Activated CD4-positive, alpha-beta T cell treated with anti-CD3 and anti-CD28 coated beads, Interleukin-2, amount 50 U/mL, for 1 hour (primary cell): ENCODE results near the gene KIAA2012.
"Not testable (repeated sequence)": the region's sequence is repeated elsewhere in the genome, so short reads cannot be mapped to it uniquely, and the experiment has no call there.

Source experiments
- DNase-seq: peaks from one replicate; pipeline ENCODE4 v3.0.0-alpha.2; 2020

KIAA2012 gene

GRCh38 chr2:202121532-202122162, 48.6 kb downstream of the KIAA2012 start:
- DNase-seq = no peak

- no peak for DNase-seq
These were observed 49.1 kb downstream of the KIAA2012 start for GRCh38 chr2:202122163-202122540.

DNA sequence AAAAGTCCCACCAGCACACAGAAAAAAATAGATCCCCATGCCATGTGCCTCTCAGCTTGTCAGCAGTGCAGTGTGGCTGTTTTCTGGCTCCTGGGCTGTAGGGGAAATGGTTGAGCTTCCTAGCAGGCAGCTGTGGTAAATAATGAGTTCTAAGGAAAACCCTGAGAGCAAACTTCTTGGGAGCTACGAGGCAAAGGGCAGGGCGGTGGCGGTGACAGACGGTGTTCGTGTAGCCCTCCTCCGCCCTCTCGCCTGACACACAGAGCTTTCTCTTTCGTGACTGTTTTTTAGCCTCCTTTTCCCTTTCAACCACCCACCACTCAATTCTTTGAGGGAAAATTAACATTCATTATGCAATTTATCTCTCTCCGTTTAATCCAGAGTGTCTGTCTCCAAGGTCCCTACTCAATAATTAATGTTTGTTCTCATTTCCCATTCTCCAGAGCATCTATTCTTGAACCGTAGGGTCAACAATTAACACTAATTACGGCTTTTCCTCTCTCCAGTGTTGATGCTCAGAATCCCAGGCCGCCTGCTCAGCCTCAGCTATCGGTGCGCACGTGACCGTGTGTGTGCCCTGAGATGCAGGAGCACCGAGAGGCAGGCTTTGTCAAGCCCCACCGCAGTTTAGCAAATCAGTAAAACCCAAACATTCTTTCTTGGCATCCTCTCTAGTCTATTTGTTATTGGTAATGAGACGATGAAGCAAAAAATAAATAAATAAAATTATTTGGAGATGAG, 50.1 kb downstream of the KIAA2012 start:
- DNase-seq = no peak

DNA sequence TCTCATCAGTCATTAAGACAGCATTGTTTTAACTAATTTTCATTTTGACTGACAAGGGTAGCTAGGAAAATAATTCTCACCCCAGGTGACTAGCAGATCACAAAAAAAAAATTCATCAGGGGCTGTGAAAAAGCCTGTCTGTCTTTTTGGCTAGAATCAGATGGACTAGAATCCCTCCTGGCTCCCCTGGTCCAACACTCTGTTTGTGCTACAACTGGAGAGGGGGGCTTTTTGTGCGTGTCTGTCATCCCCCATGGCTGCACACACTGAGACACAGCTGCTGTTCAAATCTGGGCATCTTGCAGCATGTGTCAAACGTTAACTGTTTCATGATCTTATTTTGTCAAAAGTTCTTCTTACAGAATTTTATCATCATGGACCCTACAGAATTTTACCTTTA, 51.2 kb downstream of the KIAA2012 start:
- no peak for DNase-seq

DNA sequence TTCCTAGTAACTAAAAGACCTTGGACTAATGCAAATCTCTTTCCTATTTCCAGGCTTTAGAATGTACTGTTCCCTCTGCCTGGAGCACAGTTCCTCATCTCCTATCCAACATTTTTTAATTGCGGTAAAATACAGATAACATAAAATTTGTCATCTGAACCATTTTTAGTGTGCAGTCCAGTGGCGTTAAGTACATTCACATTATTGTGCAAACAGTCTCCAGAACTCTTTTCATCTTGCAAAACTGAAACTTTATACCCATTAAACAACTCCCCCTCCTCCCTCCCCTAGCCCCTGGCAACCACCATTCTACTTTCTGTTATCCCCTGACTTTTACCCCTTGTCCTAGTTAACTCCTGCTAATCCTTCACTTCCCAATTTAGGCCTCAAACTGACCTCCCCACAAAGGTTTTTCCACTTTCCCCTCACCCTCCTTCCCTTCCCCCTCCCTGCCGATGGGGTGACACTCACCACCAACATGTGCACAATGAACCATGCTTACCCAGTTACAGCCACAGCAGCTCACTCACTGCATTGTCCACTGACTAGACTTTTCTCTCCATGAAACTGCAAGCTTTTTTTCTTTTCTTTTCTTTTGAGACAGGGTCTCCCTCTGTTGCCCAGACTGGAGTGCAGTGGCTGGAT, 54.8 kb downstream of the KIAA2012 start:
- DNase-seq = no peak

DNA sequence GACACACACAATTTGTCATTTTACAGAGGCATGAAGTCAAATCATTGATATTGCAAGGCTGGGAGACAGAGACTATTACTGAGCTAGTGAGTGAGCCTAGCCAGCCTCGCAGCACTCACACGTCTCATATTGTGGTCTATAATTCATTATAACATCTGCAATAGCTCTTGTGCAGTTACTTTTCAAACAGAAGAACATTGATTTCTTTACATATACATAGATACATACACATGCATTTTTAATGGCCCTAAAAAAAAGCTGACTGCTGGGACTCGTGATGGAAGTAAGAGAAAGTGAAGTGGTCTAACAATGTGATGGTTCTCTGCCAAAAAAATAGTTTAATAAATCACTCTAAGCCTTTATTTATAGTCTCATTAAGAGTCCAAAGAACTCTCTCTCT, 56.8 kb downstream of the KIAA2012 start:
- no peak for DNase-seq

DNA sequence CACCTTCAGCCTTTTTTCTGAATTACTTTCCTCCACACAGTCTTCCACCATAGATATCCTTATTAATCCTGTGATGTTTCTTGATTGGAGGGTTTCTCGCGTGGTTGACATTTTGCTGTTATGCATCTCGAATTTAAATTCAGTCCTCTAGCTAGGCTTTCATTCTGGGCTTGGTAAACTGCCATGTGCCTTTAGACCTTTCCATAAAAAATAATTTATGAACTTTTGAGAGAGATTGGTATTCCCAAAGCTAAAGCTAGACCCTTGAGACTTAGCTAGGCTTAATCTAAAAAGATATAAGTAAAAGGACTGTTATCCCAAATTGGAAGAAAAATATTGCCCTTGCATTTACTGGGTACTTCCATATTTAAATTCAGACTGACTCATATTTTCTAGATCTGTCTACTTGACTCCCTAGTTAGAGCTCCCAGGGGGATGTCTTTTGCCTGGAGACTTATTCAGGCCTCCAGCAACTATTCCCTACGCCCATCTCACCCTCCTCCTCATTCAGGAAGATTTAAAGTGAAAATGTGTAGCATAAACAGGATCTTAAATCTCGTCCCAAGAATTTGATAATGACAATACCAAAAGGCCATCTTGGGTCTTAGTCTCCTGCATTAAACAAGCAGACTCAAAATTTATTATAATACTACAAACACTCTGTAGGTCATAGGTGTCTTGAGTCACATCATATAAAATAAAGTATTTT, 60.3 kb downstream of the KIAA2012 start:
- no peak for DNase-seq

GRCh38 chr2:202133909-202134265, 60.8 kb downstream of the KIAA2012 start:
- no peak for DNase-seq

DNA sequence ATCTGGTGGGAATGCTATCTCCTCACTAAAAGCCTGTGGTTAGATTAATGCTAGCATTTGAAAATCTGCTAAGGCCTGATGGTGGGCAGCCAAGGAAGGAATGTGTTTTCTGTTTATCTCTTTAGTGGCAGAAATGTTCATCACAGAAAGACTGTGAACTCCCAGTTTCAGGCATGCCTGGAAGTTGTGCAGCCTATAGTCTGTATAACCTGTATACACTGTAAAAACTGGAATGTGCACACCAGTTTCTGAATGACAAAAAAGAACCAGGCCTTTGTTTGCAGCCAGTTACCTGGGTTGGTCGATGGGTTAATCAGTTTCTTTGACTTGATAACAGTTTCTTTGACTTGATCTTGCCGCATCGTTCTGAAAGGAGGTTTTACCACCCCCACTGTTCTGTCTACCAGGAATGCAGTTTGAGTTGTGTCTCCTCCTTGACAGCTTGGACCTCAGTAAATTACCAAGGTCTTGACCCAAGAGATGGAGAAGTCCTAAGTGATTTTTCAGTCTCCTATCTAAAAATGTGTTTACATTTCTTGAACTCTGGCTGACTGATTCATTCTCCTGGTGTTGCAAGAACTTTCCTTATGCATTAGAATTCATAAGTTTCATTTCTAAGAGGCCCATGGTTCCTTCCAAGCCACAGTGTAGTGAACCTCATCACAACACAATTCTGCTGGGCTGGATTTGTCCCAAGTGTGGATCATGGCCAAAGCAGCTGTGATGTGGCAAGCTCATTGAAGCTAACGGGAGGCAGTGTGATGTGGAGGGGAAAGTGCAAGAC, 62.2 kb downstream of the KIAA2012 start:
- no peak for DNase-seq

- not testable (repeated sequence) for DNase-seq
These were observed 63.0 kb downstream of the KIAA2012 start for GRCh38 chr2:202136039-202136438.

DNA sequence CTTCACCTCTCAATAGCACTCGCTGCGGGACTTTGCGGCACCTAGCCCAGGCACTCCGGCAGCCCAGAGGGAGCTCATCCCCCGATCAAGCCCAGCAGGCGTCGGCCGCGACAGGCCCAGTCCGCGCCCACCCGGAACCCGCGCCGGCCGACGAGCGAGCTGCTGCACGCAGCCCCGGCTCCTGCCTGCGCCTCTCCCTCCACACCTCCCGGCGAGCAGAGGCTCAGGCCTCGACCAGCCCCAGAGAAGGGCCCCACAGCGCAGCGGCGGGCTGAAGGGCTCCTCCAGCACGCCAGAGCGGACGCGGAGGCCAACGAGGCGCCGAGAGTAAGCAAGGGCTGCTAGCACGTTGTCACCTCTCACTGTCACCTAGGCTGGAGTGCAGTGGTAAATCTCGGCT, 63.5 kb downstream of the KIAA2012 start:
- DNase-seq = no peak

DNA sequence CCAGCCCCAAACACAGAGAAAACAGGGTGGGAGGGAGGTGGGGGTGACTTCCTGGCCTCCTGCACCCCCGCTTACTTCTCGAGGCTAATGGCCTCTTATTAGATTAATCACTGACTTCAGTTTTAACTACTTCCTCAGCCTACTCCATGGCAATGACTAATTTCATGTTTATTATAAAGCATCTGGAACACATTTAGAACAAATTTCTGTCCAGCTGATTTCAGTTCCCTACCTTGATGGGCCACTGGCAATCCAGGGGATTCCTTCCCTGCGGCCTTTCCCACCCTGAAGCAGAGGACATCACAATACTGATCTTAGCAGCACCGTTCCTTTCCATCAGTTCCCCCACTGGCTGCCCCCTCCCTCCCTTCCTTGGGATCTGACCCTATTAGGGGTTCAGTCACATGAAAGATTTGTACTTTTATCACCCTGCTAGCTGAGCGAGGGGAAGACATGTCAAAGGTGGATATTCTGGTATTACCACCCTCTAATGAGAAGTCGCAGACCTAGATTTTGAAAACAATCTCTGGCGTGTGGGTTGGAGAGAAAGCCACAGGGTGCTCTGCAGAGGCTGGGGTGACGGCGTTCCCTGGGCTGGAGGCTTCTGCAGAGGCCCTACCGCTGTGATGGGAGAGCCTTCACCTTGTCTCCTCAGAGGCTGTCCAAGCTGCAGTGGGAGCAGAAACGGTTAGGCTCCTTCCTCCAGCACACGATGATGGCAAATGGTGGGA, 67.6 kb downstream of the KIAA2012 start:
- no peak for DNase-seq

DNA sequence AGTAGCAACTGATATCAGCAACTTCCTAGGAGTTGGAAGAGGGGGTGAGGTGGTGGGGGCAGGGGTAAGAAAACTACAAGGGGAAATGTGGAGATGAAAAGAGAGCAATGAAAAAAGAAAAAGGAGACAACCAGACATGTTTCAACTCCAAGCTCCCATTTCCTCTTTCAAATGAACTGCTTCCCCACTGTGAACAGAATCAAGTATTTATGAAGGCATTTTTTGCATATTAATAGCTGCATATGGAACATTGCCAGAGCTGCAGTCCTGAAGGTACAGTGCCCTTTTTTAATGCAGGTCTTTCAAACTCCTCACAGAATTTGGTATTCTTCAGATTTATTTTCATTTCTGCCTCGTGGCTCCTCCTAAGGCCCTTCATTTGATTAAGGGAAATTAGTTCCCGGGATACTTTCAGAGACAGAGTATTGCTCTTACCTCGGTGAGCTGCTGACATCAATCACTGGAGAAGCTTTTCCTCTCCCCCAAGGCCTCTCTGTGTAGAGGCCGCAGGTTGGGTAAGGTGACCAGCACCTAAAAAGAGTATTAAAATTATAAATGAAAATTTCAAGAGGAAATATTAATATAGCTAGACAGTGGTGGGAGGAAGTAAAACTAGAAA, 68.4 kb downstream of the KIAA2012 start:
- no peak for DNase-seq

GRCh38 chr2:202142540-202142939, 69.5 kb downstream of the KIAA2012 start:
- no peak for DNase-seq

- DNase-seq = no peak
These were observed 74.7 kb downstream of the KIAA2012 start for GRCh38 chr2:202147775-202148174.

DNA sequence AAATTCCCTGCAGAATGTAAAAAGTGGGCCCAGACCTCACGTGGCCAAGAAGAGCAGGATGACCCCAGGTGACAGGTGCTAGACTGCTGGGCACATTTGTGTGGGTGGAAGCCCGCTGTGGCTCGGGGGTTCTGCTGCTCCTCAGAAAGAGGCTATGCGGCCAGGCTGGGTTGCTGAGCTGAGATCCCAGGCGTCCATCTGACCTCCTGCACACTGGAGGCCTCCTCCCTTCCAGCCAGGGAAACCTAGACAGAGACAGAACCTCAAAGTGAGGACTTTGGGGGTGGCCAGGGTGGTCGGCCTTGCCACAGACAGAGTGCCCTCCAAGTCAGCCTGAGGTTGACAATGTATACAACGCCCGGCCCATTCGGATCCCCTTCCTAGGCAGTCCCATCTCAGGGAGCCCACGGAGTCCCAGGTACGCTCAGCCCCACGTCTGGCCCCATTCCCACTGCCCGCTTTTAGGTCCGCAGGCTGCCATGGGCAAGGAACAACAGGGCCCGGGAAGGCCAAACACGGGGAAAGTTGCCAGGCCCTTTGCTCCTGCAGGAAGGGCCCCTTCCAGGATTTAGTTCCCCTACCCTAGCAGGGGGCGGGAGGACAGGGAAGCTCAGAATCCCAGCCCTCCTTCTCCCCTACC, 75.6 kb downstream of the KIAA2012 start:
- no peak for DNase-seq

DNA sequence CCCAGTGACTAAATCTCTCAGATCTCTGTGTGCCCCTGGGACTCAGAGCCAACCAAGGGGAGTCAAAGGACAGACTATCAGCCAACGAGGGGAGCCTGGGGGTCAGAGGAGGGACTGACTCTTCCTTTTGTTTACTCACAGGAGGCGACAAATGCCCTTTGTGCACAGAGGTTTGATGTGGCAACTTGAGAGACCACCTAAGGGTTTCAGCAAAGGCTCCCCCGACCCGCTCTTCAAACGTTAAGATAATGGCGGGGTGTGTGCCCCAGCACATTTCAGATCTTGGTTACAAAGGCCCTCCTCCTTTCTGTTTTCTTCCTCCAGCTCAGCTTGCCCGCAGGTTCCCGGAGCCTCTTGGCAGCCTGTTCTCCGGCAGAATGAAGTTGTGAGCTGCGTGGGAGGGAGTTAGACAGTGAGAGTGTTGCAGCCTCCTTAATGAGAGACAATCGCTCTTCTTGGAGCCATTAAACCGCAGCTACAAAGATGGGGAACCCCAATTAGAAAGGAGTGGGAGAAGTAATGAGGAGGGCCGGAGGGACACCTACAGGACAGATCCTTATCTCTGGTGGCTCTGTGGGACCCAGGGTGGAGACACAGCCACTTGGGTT, 76.2 kb downstream of the KIAA2012 start:
- no peak for DNase-seq

DNA sequence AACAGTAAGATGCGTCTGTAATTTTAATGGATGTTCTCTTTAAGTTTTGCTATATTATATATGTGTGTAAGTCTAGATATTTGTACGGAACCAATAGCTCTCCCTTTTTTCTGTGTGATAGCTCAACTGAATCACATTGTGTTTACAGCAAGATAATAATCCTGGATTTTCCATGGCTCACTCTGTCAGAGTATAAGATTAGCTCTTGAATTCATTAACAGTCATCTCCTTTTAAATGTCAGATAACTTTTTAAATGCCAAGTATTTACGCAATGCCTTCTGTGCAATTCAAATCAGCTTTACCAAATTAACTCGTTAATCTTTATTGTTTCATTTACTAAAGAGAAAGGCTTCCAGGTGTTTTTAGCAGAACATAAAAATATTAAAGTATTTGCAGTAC, 76.9 kb downstream of the KIAA2012 start:
- no peak for DNase-seq

DNA sequence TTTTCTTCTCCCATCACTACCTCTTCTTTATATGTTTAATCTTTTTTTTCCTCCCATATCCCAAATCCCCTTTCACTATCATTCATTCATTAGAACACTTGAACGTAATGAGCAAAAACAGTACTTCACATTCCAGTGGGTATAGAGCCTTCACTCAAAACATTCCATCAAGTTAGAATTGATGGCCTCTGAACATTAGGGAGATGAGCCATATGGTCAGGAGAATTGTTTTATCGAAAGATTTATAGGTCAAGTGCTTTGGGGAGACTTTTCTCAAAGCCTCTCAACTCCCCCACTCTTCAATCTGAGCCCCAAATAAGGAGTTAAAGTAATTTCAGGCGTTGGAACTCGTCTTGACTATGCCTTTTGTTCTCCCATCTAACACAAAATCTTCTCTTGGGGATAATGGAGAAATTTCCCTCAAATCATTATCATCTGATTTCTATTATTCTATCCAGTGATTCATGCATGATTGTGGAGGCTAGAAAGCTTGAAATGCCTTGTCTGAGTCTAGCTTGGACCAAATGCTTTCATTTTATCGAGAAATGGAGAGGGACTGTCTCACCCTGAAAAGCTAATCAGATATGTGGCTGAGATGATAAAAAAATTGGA, 79.2 kb downstream of the KIAA2012 start:
- DNase-seq = no peak

GRCh38 chr2:202154613-202155012, 81.6 kb downstream of the KIAA2012 start:
- no peak for DNase-seq
